Measurements from ENCODE around the gene MGAT3. TPM values are rescaled to one million over a fixed set of nuclear protein-coding genes. Genes with fewer than 3 reads are reported as not detected.

The MGAT3 gene, protein sequence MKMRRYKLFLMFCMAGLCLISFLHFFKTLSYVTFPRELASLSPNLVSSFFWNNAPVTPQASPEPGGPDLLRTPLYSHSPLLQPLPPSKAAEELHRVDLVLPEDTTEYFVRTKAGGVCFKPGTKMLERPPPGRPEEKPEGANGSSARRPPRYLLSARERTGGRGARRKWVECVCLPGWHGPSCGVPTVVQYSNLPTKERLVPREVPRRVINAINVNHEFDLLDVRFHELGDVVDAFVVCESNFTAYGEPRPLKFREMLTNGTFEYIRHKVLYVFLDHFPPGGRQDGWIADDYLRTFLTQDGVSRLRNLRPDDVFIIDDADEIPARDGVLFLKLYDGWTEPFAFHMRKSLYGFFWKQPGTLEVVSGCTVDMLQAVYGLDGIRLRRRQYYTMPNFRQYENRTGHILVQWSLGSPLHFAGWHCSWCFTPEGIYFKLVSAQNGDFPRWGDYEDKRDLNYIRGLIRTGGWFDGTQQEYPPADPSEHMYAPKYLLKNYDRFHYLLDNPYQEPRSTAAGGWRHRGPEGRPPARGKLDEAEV
- total RNA-seq: 0.50 TPM in 1 of 2 replicates, not detected in the other

DNA sequence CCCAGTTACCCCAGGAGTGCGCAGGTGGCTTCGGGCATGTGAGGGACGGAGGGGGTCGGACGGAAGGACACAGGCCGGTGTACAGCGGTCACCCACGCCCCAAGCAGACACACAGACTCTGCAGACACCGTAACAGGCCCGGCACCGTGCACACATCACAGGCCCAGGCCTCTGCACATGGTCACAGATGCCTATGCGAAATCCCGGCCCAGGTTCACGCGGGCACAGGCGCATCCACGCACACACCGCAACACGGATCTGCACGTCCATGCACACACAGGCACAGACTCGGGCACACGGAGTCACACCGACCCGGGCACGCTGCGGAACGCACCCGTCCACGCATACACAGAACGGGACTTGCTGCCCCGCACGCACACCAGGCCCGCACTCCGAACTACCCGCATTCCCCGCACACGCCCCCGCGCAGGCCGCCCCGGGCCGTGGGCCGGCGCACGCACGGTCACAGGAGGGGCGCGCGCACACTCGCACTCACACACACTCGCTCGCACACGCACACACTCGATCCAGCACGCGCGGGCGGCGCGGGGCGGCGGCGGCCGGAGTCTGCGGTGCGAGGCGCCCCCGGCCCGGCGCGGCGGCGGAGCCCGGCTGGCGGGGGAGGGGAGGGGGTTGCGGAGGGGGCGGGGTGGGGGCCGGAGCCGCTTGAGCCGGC, at the start of gene MGAT3:
TSS of gene MGAT3 (plus strand) at position 491 of the 676 bp plus-strand sequence. CDS start 30,336 bp downstream, outside the sequence.

DNA sequence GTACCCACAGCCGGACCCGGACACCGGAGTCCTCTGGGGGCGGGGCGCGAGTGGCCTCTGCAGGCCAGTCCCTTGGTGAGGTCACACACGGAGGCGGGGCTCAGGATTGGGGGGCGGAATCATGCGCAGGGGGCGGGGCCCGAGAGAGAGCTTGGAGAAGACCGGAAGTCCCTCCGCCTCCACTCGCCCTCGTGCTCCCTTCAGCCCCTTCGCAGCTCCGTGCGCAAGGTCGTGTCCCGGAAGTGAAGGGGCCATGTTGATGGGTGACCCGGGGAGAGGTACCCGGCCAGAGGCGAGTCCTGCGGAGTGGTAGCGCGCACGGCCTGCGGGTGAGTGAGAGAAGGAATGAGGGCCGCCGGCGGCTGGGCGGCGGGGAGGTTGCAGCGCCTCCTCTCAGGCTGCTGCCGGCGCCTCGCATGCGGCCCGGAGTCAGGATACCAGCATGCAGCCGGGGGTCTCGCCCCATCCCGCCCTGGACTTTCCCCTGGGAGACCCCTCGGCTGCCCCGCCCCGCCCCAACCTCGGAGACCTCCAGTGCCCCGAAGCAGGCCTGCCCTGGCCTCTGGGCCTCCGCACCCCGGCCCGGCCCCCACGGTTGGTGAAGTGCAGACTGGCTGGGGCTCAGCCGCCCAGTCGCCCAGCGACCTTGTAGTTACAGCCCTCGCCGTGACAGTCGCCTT, 45.4 kb downstream of the MGAT3 start, which contains the start of gene MIEF1:
TSS of gene MIEF1 (plus strand) at position 182 of the 680 bp plus-strand sequence. CDS start 9,005 bp downstream, outside the sequence.

GRCh38 chr22:39520226-39521105, 63.7 kb downstream of the MGAT3 start, which contains the start of gene ATF4:
Gene ATF4, plus strand, starts transcription at chr22:39520562. Its CDS starts 884 bp downstream, at chr22:39521446.

GRCh38 chr22:39532215-39533073, 75.6 kb downstream of the MGAT3 start, which contains the start of gene RPS19BP1:
Gene RPS19BP1, minus strand, starts transcription at chr22:39532748. Its CDS starts 10 bp downstream, at chr22:39532738.

Other genes starting within 250 kb of the MGAT3 start
- 3.8 and 10.7 TPM in 2 replicates for gene PDGFB, start 212.0 kb upstream of the MGAT3 start, total RNA-seq
- gene RPL3, start 137.4 kb upstream of the MGAT3 start, total RNA-seq: 3,457 and 4,846 TPM in 2 replicates
- 0.34 and 4.1 TPM in 2 replicates for gene SYNGR1, start 107.0 kb upstream of the MGAT3 start, total RNA-seq
- gene TAB1, start 57.2 kb upstream of the MGAT3 start, total RNA-seq: 6.8 and 16.7 TPM in 2 replicates
- 38.3 and 42.9 TPM in 2 replicates for gene MIEF1, start 45.3 kb downstream of the MGAT3 start, total RNA-seq
- gene ATF4, start 63.5 kb downstream of the MGAT3 start, total RNA-seq: 473 and 509 TPM in 2 replicates
- 39.7 and 78.6 TPM in 2 replicates for gene RPS19BP1, start 75.7 kb downstream of the MGAT3 start, total RNA-seq
- not detected in 2 replicates for gene CACNA1I, start 113.7 kb downstream of the MGAT3 start, total RNA-seq

Data from nasal cavity respiratory epithelium epithelial cell of viscerocranial mucosa (primary cell).